Testis (tissue), 3 donors: Measurements from ENCODE around the gene CA5B. TPM values are rescaled to one million over a fixed set of nuclear protein-coding genes. Genes with fewer than 3 reads are reported as not detected.
A peak's percentile ranks its signal among the peaks of the same experiment; 100 is the strongest.
"Not testable (repeated sequence)": the region's sequence is repeated elsewhere in the genome, so short reads cannot be mapped to it uniquely, and the experiment has no call there.

Experiments used
- DNase-seq: peaks from one replicate; pipeline ENCODE4 v3.0.0-alpha.2; 2019
- H3K27ac ChIP-seq, 2 donors: fragments of 200-600 bp; sonication (generic); one replicate each; pipeline ENCODE4 v1.5.1; 2019
- H3K27me3 ChIP-seq: fragments of 200-600 bp; sonication (generic); one replicate; pipeline ENCODE4 v1.5.1; 2019
- H3K36me3 ChIP-seq: fragments of 200-600 bp; sonication (generic); one replicate; pipeline ENCODE4 v1.5.1; 2017; ENCODE audit warnings: low read depth; ENCODE audit errors: missing control alignments
- H3K4me1 ChIP-seq: fragments of 200-600 bp; sonication (generic); one replicate; pipeline ENCODE4 v1.5.1; 2019
- H3K4me3 ChIP-seq, 2 donors: fragments of 200-600 bp; sonication (generic); one replicate each; pipeline ENCODE4 v1.5.1; 2017 to 2019
- H3K9me3 ChIP-seq: fragments of 200-600 bp; sonication (generic); one replicate; pipeline ENCODE4 v1.5.1; 2017
- CTCF ChIP-seq, 3 experiments: fragments of 450-650 bp in 2 of 3; fragments of 200-600 bp in 1 of 3; sonication (generic) in 1 of 3; IDR thresholded peaks; one replicate each; pipeline ENCODE4 v1.5.1; 2016 to 2019; ENCODE audit warnings: antibody characterized with exemption in 3 of 3, mild to moderate bottlenecking in 2 of 3, moderate library complexity in 1 of 3
- POLR2A ChIP-seq: fragments of 450-650 bp; IDR thresholded peaks from one replicate; pipeline ENCODE4 v1.6.1; 2017; ENCODE audit warnings: antibody characterized with exemption, mild to moderate bottlenecking, moderate library complexity
- WGBS, 2 donors: methylation state at CpG; one replicate each; pipeline ENCODE4 v1.1.5; 2018; 5-methylcytosine and 5-hydroxymethylcytosine counted together
- intact Hi-C: fragments of 100-400 bp; cut with DNase I; formaldehyde crosslinking; loops from one replicate; pipeline ENCODE4 v1.15.1; 2023; ENCODE audit warnings: low total_unique reads
- polyA plus RNA-seq: library from polyadenylated mRNA; stranded (reverse); fragments of 350-450 nt; fragmentation: Illumina TruSeq; extraction: RNeasy Lipid Tissue Mini Kit (QIAGEN cat#74804); gene quantifications from one replicate; pipeline ENCODE4 v1.2.3, GENCODE V29; 2014; ENCODE audit warnings: low read depth, low replicate concordance; ENCODE audit not compliant: insufficient read depth
- total RNA-seq, 2 donors: library from RNA; depleted of rRNA; stranded (reverse); fragments of >200 nt; gene quantifications; one replicate each; pipeline ENCODE4 v1.2.3, GENCODE V29; 2016

Gene CA5B
- total and polyA plus RNA-seq, 3 donors from 2014 or later = 25.1 to 53.1 (median 45.5) TPM

- intact Hi-C loops = no loop called here
- Histone ChIP-seq H3K27me3 (no peaks in the 10 kb centered on the region), H3K36me3 (no peaks in the 10 kb centered on the region), H3K27ac (no peak overlapping the region), H3K4me1 (no peaks in the 10 kb centered on the region), H3K4me3 (no peak overlapping the region), H3K9me3 (no peaks in the 10 kb centered on the region)
- DNase-seq = no peak
- 77 to 94% methylated on average over 3 of the region's 3 CpGs for WGBS, 2 donors
- TF ChIP-seq POLR2A (no peak), CTCF (IDR thresholded peaks at IDR 0.05) (no peak)
Observed at GRCh38 chrX:15723887-15724517, 14.1 kb upstream of the CA5B start.

- Histone ChIP-seq H3K27ac (no peak overlapping the region), H3K36me3 (no peaks in the 10 kb centered on the region), H3K27me3 (no peaks in the 10 kb centered on the region), H3K4me3 (no peak overlapping the region), H3K4me1 (no peaks in the 10 kb centered on the region), H3K9me3 (no peaks in the 10 kb centered on the region)
- intact Hi-C loops = no loop called here
- TF ChIP-seq POLR2A (no peak), CTCF (IDR thresholded peaks at IDR 0.05) (no peak)
- 86 to 89% methylated on average over 1 to 2 of the region's 2 CpGs for WGBS, 2 donors
- no peak for DNase-seq
Observed at GRCh38 chrX:15724911-15725310, 13.2 kb upstream of the CA5B start.

GRCh38 chrX:15731368-15731767 lies 6.7 kb upstream of the CA5B start:
- 85 to 91% methylated on average over 4 of the region's 4 CpGs for WGBS, 2 donors
- H3K9me3 ChIP-seq, H3K4me1 ChIP-seq, H3K4me3 ChIP-seq, H3K36me3 ChIP-seq, intact Hi-C loops, DNase-seq, H3K27ac ChIP-seq, H3K27me3 ChIP-seq: not testable (repeated sequence)

GRCh38 chrX:15737190-15737958 lies 696 bp upstream of the CA5B start:
- 11 to 14% methylated on average over 14 of the region's 14 CpGs for WGBS, 2 donors
- Histone ChIP-seq H3K4me3 (peak overlapping the region in 1 of 2 donors; percentile 61), H3K9me3 (no peaks in the 10 kb centered on the region), H3K27ac (peak overlapping the region in 1 of 2 donors; percentile 45), H3K36me3 (no peaks in the 10 kb centered on the region), H3K4me1 (no peaks in the 10 kb centered on the region), H3K27me3 (no peaks in the 10 kb centered on the region)
- intact Hi-C loops = no loop called here
- TF ChIP-seq CTCF (IDR thresholded peaks at IDR 0.05) (no peak), POLR2A (no peak)
- no peak for DNase-seq

GRCh38 chrX:15739886-15740285 lies 1.8 kb downstream of the CA5B start:
- intact Hi-C loops = no loop called here

More at GRCh38 chrX:15739886-15740285, 1.8 kb downstream of the CA5B start:
- Histone ChIP-seq H3K36me3 (no peaks in the 10 kb centered on the region), H3K27ac (no peak overlapping the region), H3K4me1 (no peaks in the 10 kb centered on the region), H3K9me3 (no peaks in the 10 kb centered on the region), H3K27me3 (no peaks in the 10 kb centered on the region), H3K4me3 (no peak overlapping the region)
- TF ChIP-seq POLR2A (no peak), CTCF (IDR thresholded peaks at IDR 0.05) (no peak)
- no peak for DNase-seq
- 55 to 76% methylated on average over 3 of the region's 3 CpGs for WGBS, 2 donors
